HEK293 (cell line): Measurements from ENCODE around the gene RRH.
"Not testable (repeated sequence)": the region's sequence is repeated elsewhere in the genome, so short reads cannot be mapped to it uniquely, and the experiment has no call there.

Source experiments
- ATF2 ChIP-seq: fragments of 450-650 bp; formaldehyde crosslinking; IDR thresholded peaks from 2 replicates; pipeline ENCODE4 v1.5.1; 2016; ENCODE audit warnings: missing biosample characterization, missing genetic modification characterization, low read depth
- TCF7L2 ChIP-seq: IDR thresholded peaks from 2 replicates; pipeline ENCODE4 v1.6.1; 2011; ENCODE audit warnings: low read depth, mild to moderate bottlenecking, inconsistent platforms, low read length, moderate library complexity, borderline replicate concordance
- ZNF211 ChIP-seq: fragments of 450-650 bp; formaldehyde crosslinking; IDR thresholded peaks from 2 replicates; pipeline ENCODE4 v1.5.1; 2016; ENCODE audit warnings: low read depth, missing biosample characterization, missing genetic modification characterization
- TF ChIP-seq, protein P1 (sequence below): fragments of 450-650 bp; formaldehyde crosslinking; IDR thresholded peaks from 2 replicates; pipeline ENCODE4 v1.5.1; 2016; ENCODE audit warnings: missing biosample characterization, missing genetic modification characterization

GRCh38 chr4:109875553-109875952 is 47.8 kb downstream of the RRH start:
- TF ChIP-seq TCF7L2; ZNF211 (tag by site-specific recombination); ATF2 (tag by site-specific recombination): not testable (repeated sequence)
- TF ChIP-seq, protein P1, sequence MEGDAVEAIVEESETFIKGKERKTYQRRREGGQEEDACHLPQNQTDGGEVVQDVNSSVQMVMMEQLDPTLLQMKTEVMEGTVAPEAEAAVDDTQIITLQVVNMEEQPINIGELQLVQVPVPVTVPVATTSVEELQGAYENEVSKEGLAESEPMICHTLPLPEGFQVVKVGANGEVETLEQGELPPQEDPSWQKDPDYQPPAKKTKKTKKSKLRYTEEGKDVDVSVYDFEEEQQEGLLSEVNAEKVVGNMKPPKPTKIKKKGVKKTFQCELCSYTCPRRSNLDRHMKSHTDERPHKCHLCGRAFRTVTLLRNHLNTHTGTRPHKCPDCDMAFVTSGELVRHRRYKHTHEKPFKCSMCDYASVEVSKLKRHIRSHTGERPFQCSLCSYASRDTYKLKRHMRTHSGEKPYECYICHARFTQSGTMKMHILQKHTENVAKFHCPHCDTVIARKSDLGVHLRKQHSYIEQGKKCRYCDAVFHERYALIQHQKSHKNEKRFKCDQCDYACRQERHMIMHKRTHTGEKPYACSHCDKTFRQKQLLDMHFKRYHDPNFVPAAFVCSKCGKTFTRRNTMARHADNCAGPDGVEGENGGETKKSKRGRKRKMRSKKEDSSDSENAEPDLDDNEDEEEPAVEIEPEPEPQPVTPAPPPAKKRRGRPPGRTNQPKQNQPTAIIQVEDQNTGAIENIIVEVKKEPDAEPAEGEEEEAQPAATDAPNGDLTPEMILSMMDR (tag by site-specific recombination), result not testable (repeated sequence)
